Stimulated activated CD8-positive, alpha-beta memory T cell treated with anti-CD3 and anti-CD28 coated beads, Interleukin-15, amount 100 ng/mL, for 1 hour (primary cell): ENCODE data around the gene SCGB1D1.

ENCODE experiments used
- DNase-seq: peaks from one replicate; pipeline ENCODE4 v3.0.0-alpha.2; 2020; ENCODE audit warnings: low read depth

Gene SCGB1D1

DNA sequence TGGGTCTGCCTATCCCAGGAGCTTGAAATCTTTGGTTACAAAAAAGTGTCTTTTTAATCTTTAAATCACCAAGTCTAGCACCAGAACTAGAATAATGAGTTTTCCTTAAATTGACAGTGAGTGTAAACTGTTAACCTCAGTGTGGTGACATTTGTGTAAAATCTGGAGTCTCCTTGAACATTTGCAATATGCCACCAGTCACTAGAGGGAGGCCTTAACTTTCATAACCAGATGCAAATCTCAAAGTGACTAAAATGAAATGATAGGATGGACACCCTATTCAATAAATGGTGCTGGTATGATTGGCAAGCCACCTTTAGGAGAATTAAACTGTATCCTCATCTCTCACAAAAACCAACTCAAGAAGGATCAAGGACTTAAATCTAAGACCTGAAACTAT lies 43.7 kb downstream of the SCGB1D1 start:
- DNase-seq, result no peak

- no peak for DNase-seq
Measured at GRCh38 chr11:62236187-62236586, 46.2 kb downstream of the SCGB1D1 start.

- no peak for DNase-seq
Measured at GRCh38 chr11:62237499-62237898, 47.5 kb downstream of the SCGB1D1 start.

GRCh38 chr11:62238151-62238550 lies 48.1 kb downstream of the SCGB1D1 start:
- DNase-seq, result no peak

DNA sequence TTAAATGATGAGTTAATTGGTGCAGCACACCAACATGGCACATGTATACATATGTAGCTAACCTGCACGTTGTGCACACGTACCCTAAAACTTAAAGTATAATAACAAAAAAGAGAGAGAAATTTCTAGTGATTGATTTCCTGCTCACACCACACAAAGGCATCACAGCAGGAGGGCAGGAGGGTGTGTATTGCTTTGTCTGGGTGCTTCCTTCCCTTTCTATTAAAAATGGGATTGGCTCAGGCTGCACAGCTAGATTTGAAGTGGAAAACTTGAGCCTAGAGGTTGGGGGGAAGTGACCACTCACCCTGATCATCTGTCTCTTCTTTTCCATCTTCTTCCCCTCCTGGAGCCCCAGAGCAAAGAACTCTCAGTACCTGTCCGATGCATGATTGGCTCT lies 51.1 kb downstream of the SCGB1D1 start:
- DNase-seq, result no peak

GRCh38 chr11:62242021-62242420 lies 52.0 kb downstream of the SCGB1D1 start, which contains the start of gene SCGB1D2:
Gene SCGB1D2, plus strand, starts transcription at chr11:62242239. Its CDS starts 69 bp downstream, at chr11:62242308.
- DNase-seq, result no peak
